Natural killer cell (primary cell): Measurements from ENCODE around the gene TRIM37. TPM values are rescaled to one million over a fixed set of nuclear protein-coding genes. Genes with fewer than 3 reads are reported as not detected.

ENCODE experiments used
- ATAC-seq, 3 donors: fragments of 150-1000 bp in 2 of 3; fragments of 200-7000 bp in 1 of 3; cut with Tn5 transposase; 1 replicate in 1 of 3; 2 replicates in 2 of 3; pipeline ENCODE4 v1.10.0; 2021; ENCODE audit warnings: mild to moderate bottlenecking in 2 of 3, moderate library complexity in 2 of 3
- DNase-seq, 2 donors: peaks; one replicate each; pipeline versions ENCODE4 v3.0.0 to v3.0.0-alpha.2; 2013 to 2021; ENCODE audit warnings: mixed read lengths in 1 of 2
- H3K27ac ChIP-seq: one replicate; pipeline ENCODE4 v1.5.1; 2013; ENCODE audit warnings: mild to moderate bottlenecking, low read length
- H3K27me3 ChIP-seq: one replicate; pipeline ENCODE4 v1.6.1; 2013; ENCODE audit warnings: low read length; ENCODE audit not compliant: control insufficient read depth, insufficient read depth
- H3K36me3 ChIP-seq: one replicate; pipeline ENCODE4 v1.6.1; 2013; ENCODE audit warnings: low read length; ENCODE audit not compliant: control insufficient read depth, insufficient read depth
- H3K4me1 ChIP-seq: one replicate; pipeline ENCODE4 v1.6.1; 2013; ENCODE audit warnings: low read length; ENCODE audit not compliant: control insufficient read depth, insufficient read depth
- H3K4me3 ChIP-seq: one replicate; pipeline ENCODE4 v1.5.1; 2013; ENCODE audit warnings: low read length
- H3K9me3 ChIP-seq: one replicate; pipeline ENCODE4 v1.6.1; 2013; ENCODE audit warnings: low read length; ENCODE audit not compliant: control insufficient read depth, insufficient read depth
- H3K27ac Mint-ChIP-seq, 2 donors: one replicate each; pipeline ENCODE4 v1.8.0; 2022; ENCODE audit warnings: mild to moderate bottlenecking in 2 of 2, mixed read lengths in 2 of 2, moderate library complexity in 1 of 2
- H3K27me3 Mint-ChIP-seq, 2 donors: one replicate each; pipeline ENCODE4 v1.8.0; 2022; ENCODE audit warnings: low read depth in 2 of 2, mixed read lengths in 2 of 2
- H3K36me3 Mint-ChIP-seq: one replicate; pipeline ENCODE4 v1.8.0; 2022; ENCODE audit warnings: mixed read lengths
- H3K4me1 Mint-ChIP-seq, 2 donors: one replicate each; pipeline ENCODE4 v1.8.0; 2022; ENCODE audit warnings: mixed read lengths in 2 of 2
- H3K4me3 Mint-ChIP-seq: one replicate; pipeline ENCODE4 v1.8.0; 2022; ENCODE audit warnings: mild to moderate bottlenecking, moderate library complexity, mixed read lengths
- H3K9me3 Mint-ChIP-seq, 2 donors: one replicate each; pipeline ENCODE4 v1.8.0; 2022; ENCODE audit warnings: mixed read lengths in 2 of 2
- CTCF ChIP-seq: fragments of 200-600 bp; IDR thresholded peaks from one replicate; pipeline ENCODE4 v1.8.0; 2022; ENCODE audit warnings: antibody characterized with exemption
- WGBS: methylation state at CpG from one replicate; pipeline ENCODE4 v1.1.7; 2013; ENCODE audit warnings: missing lambda C conversion rate; ENCODE audit not compliant: insufficient coverage; 5-methylcytosine and 5-hydroxymethylcytosine counted together
- intact Hi-C: fragments of 100-400 bp; cut with micrococcal nuclease; formaldehyde crosslinking; loops from one replicate; pipeline ENCODE4 v1.14.2; 2022
- total RNA-seq, 4 donors: library from RNA; stranded (reverse); fragments of 120-200 nt in 1 of 4; gene quantifications; one replicate each; pipeline versions ENCODE4 v1.2.3 to v1.2.4, GENCODE V29; 2013 to 2022

The TRIM37 gene
- total RNA-seq, 3 donors from 2014 or later (not counting 1 experiment from before 2014, with no cell fraction given) = 20.4 to 26.1 (median 21.9) TPM

- ATAC-seq (no peak), DNase-seq (no peak)
- Histone ChIP-seq H3K9me3 (no peaks in the 10 kb centered on the region), H3K27ac (no peak overlapping the region), H3K4me1 (no peaks in the 10 kb centered on the region), H3K27me3 (no peaks in the 10 kb centered on the region), H3K4me3 (no peak overlapping the region), H3K36me3 (peaks cover 26% of the 10 kb centered on the region)
- no peaks in the 10 kb centered on the region for H3K9me3 Mint-ChIP-seq
- H3K4me1 Mint-ChIP-seq = no peaks in the 10 kb centered on the region
- no peak for TF ChIP-seq CTCF
- H3K4me3 Mint-ChIP-seq = no peak overlapping the region
- intact Hi-C loops = no loop called here
- H3K27me3 Mint-ChIP-seq = no peaks in the 10 kb centered on the region
- no peak overlapping the region for H3K27ac Mint-ChIP-seq
- 94% methylated on average over 2 of the region's 2 CpGs for WGBS
- H3K36me3 Mint-ChIP-seq = peaks cover 6% of the 10 kb centered on the region
Measured at GRCh38 chr17:59010026-59010425, 96.7 kb downstream of the TRIM37 start.

GRCh38 chr17:59008737-59009136, 97.9 kb downstream of the TRIM37 start:
- no peaks in the 10 kb centered on the region for H3K4me1 ChIP-seq

GRCh38 chr17:59007995-59008394, 98.7 kb downstream of the TRIM37 start:
- Mint-ChIP-seq H3K27ac (no peak overlapping the region), H3K9me3 (no peaks in the 10 kb centered on the region), H3K4me1 (no peaks in the 10 kb centered on the region), H3K27me3 (no peaks in the 10 kb centered on the region), H3K4me3 (no peak overlapping the region), H3K36me3 (no peaks in the 10 kb centered on the region)
- WGBS = 100% methylated on average over 2 of the region's 2 CpGs
- no peaks in the 10 kb centered on the region for H3K4me1 ChIP-seq
- H3K36me3 ChIP-seq = peaks cover 20% of the 10 kb centered on the region
- DNase-seq (no peak), ATAC-seq (no peak)
- no peaks in the 10 kb centered on the region for H3K27me3 ChIP-seq
- no peaks in the 10 kb centered on the region for H3K9me3 ChIP-seq
- intact Hi-C loops = no loop called here
- H3K4me3 ChIP-seq = no peak overlapping the region
- H3K27ac ChIP-seq = no peak overlapping the region
- no peak for TF ChIP-seq CTCF

More at GRCh38 chr17:59008737-59009136, 97.9 kb downstream of the TRIM37 start:
- no peaks in the 10 kb centered on the region for H3K27me3 Mint-ChIP-seq
- no peak for ATAC-seq
- no peak overlapping the region for H3K27ac ChIP-seq
- no peaks in the 10 kb centered on the region for H3K9me3 Mint-ChIP-seq
- H3K9me3 ChIP-seq = no peaks in the 10 kb centered on the region
- 100% methylated on average over 2 of the region's 2 CpGs for WGBS
- TF ChIP-seq CTCF = no peak
- H3K36me3 ChIP-seq = peaks cover 21% of the 10 kb centered on the region
- H3K4me1 Mint-ChIP-seq = no peaks in the 10 kb centered on the region
- intact Hi-C loops = no loop called here
- no peak for DNase-seq
- no peaks in the 10 kb centered on the region for H3K36me3 Mint-ChIP-seq
- no peaks in the 10 kb centered on the region for H3K27me3 ChIP-seq
- H3K4me3 Mint-ChIP-seq = no peak overlapping the region
- no peak overlapping the region for H3K27ac Mint-ChIP-seq
- no peak overlapping the region for H3K4me3 ChIP-seq
